ENCODE results near the gene BRF1. TPM values are rescaled to one million over a fixed set of nuclear protein-coding genes. Genes with fewer than 3 reads are reported as not detected.
A peak's percentile ranks its signal among the peaks of the same experiment; 100 is the strongest.
"Not testable (repeated sequence)": the region's sequence is repeated elsewhere in the genome, so short reads cannot be mapped to it uniquely, and the experiment has no call there.

Gene BRF1
- total and polyA plus RNA-seq, 2 donors from 2014 or later = 19.3 to 34.1 TPM

GRCh38 chr14:105281371-105282097, 19.3 kb downstream of the BRF1 start:
- FAIRE-seq = no peak
- intact Hi-C loops (cut with DNase I) = no loop called here
- no peak overlapping the region for H3K27ac ChIP-seq (ENCODE audit: low read depth in 2 of 2, low read length in 2 of 2)

DNA sequence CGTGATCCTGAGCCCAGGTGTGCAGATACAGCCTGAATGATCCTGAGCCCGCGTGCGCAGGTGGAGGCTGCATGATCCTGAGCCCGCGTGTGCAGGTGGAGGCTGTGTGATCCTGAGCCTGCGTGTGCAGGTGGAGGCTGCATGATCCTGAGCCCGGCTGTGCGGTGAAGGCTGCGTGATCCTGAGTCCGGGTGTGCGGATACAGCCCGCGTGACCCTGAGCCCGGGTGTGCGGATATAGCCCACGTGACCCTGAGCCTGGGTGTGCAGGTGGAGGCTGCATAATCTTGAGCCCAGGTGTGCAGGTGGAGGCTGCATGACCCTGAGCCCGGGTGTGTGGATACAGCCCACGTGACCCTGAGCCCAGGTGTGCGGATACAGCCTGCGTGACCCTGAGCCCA, 20.3 kb downstream of the BRF1 start:
- DNase-seq (no peak), FAIRE-seq (no peak)
- Histone ChIP-seq H3K9me3 (ENCODE audit: control insufficient read depth in 2 of 3, insufficient read depth in 1 of 3, low read length in 3 of 3) (no peaks in the 10 kb centered on the region), H3K27me3 (ENCODE audit: control insufficient read depth, insufficient read depth, low read length) (no peaks in the 10 kb centered on the region), H3K4me3 (ENCODE audit: low read length in 3 of 3) (no peak overlapping the region), H3K27ac (ENCODE audit: low read depth in 2 of 2, low read length in 2 of 2) (no peak overlapping the region), H3K36me3 (ENCODE audit: control insufficient read depth in 2 of 3, insufficient read depth in 3 of 3, low read length in 3 of 3) (peaks cover 0 to 13% (median 0%) of the 10 kb centered on the region in 3 donors), H3K9ac (ENCODE audit: low read length in 3 of 3) (no peak overlapping the region), H3K4me1 (ENCODE audit: control insufficient read depth in 2 of 3, insufficient read depth in 2 of 3, low read depth in 1 of 3, low read length in 3 of 3) (no peaks in the 10 kb centered on the region)
- no peak for TF ChIP-seq CTCF (IDR thresholded peaks at IDR 0.05; ENCODE audit: borderline replicate concordance, extremely low read depth, insufficient read depth)
- intact Hi-C loops (cut with DNase I) = no loop called here

More at GRCh38 chr14:105281371-105282097, 19.3 kb downstream of the BRF1 start:
- H3K27me3 ChIP-seq (ENCODE audit: control insufficient read depth, insufficient read depth, low read length) = no peaks in the 10 kb centered on the region
- peak; percentile 52 for TF ChIP-seq CTCF (IDR thresholded peaks at IDR 0.05; ENCODE audit: borderline replicate concordance, extremely low read depth, insufficient read depth)
- H3K36me3 ChIP-seq (ENCODE audit: control insufficient read depth in 2 of 3, insufficient read depth in 3 of 3, low read length in 3 of 3) = peaks cover 0 to 13% (median 0%) of the 10 kb centered on the region in 3 donors
- H3K4me3 ChIP-seq (ENCODE audit: low read length in 3 of 3) = no peak overlapping the region
- no peak overlapping the region for H3K9ac ChIP-seq (ENCODE audit: low read length in 3 of 3)
- DNase-seq = peak in 2 of 5 donors; percentile 75 to 86
- no peaks in the 10 kb centered on the region for H3K9me3 ChIP-seq (ENCODE audit: control insufficient read depth in 2 of 3, insufficient read depth in 1 of 3, low read length in 3 of 3)
- no peaks in the 10 kb centered on the region for H3K4me1 ChIP-seq (ENCODE audit: control insufficient read depth in 2 of 3, insufficient read depth in 2 of 3, low read depth in 1 of 3, low read length in 3 of 3)

GRCh38 chr14:105279642-105280361, 21.0 kb downstream of the BRF1 start:
- H3K27ac ChIP-seq (ENCODE audit: low read depth in 2 of 2, low read length in 2 of 2) = no peak overlapping the region
- H3K9ac ChIP-seq (ENCODE audit: low read length in 3 of 3) = no peak overlapping the region
- FAIRE-seq (no peak), DNase-seq (no peak)
- intact Hi-C loops (cut with DNase I) = no loop called here
- peaks cover 0 to 9% (median 0%) of the 10 kb centered on the region in 3 donors for H3K36me3 ChIP-seq (ENCODE audit: control insufficient read depth in 2 of 3, insufficient read depth in 3 of 3, low read length in 3 of 3)
- no peak overlapping the region for H3K4me3 ChIP-seq (ENCODE audit: low read length in 3 of 3)
- TF ChIP-seq CTCF (IDR thresholded peaks at IDR 0.05; ENCODE audit: borderline replicate concordance, extremely low read depth, insufficient read depth) = no peak
- H3K27me3 ChIP-seq (ENCODE audit: control insufficient read depth, insufficient read depth, low read length) = no peaks in the 10 kb centered on the region
- H3K9me3 ChIP-seq (ENCODE audit: control insufficient read depth in 2 of 3, insufficient read depth in 1 of 3, low read length in 3 of 3) = no peaks in the 10 kb centered on the region
- H3K4me1 ChIP-seq (ENCODE audit: control insufficient read depth in 2 of 3, insufficient read depth in 2 of 3, low read depth in 1 of 3, low read length in 3 of 3) = peaks cover 0 to 6% (median 5%) of the 10 kb centered on the region in 3 donors

- H3K4me3 ChIP-seq (ENCODE audit: low read length in 3 of 3); H3K9me3 ChIP-seq (ENCODE audit: control insufficient read depth in 2 of 3, insufficient read depth in 1 of 3, low read length in 3 of 3); H3K27me3 ChIP-seq (ENCODE audit: control insufficient read depth, insufficient read depth, low read length); H3K27ac ChIP-seq (ENCODE audit: low read depth in 2 of 2, low read length in 2 of 2); H3K9ac ChIP-seq (ENCODE audit: low read length in 3 of 3); DNase-seq; H3K36me3 ChIP-seq (ENCODE audit: control insufficient read depth in 2 of 3, insufficient read depth in 3 of 3, low read length in 3 of 3); FAIRE-seq; intact Hi-C loops (cut with DNase I): not testable (repeated sequence)
- H3K4me1 ChIP-seq (ENCODE audit: control insufficient read depth in 2 of 3, insufficient read depth in 2 of 3, low read depth in 1 of 3, low read length in 3 of 3) = peaks cover 0 to 20% (median 11%) of the 10 kb centered on the region in 3 donors
Measured at GRCh38 chr14:105277448-105277847, 23.4 kb downstream of the BRF1 start.

All from kidney (tissue), 14 donors.